Pancreas (tissue), 10 donors: Measurements from ENCODE around the gene OR9A2. TPM values are rescaled to one million over a fixed set of nuclear protein-coding genes. Genes with fewer than 3 reads are reported as not detected.

Experiments used
- ATAC-seq, 4 donors: fragments of 200-7000 bp; cut with Tn5 transposase; one replicate each; pipeline versions ENCODE4 v1.8.0 to v1.9.1; 2020; ENCODE audit warnings: mild to moderate bottlenecking in 4 of 4, moderate library complexity in 4 of 4
- DNase-seq, 6 donors: peaks; one replicate each; pipeline ENCODE4 v3.0.0-alpha.2; 2020
- FAIRE-seq: peaks from 2 replicates; lab custom pipeline; 2012; peaks lifted over from hg19 to GRCh38; lab: Jason Lieb, UNC
- H3K27ac ChIP-seq, 4 donors: fragments of 200-600 bp; sonication (generic); 1 replicate in 3 of 4; 2 replicates in 1 of 4; pipeline versions ENCODE4 v1.5.0 to v1.8.0; 2020
- H3K27me3 ChIP-seq, 4 donors: fragments of 200-600 bp; one replicate each; pipeline ENCODE4 v1.8.0; 2021
- H3K36me3 ChIP-seq, 3 donors: fragments of 200-600 bp; sonication (generic) in 1 of 3; one replicate each; pipeline versions ENCODE4 v1.5.0 to v1.8.0; 2020 to 2021
- H3K4me1 ChIP-seq, 3 donors: fragments of 200-600 bp; one replicate each; pipeline ENCODE4 v1.8.0; 2021
- H3K4me3 ChIP-seq, 4 donors: fragments of 200-600 bp; sonication (generic) in 2 of 4; one replicate each; pipeline versions ENCODE4 v1.5.0 to v1.8.0; 2020 to 2021
- H3K9me3 ChIP-seq, 4 donors: fragments of 200-600 bp; one replicate each; pipeline ENCODE4 v1.8.0; 2021
- WGBS, 2 donors: extraction: QIAGEN DNeasy Blood & Tissue Kit; methylation state at CpG; one replicate each; pipeline ENCODE4 v1.1.7; 2013; 5-methylcytosine and 5-hydroxymethylcytosine counted together
- intact Hi-C, 3 donors: fragments of 100-400 bp; cut with DNase I; formaldehyde crosslinking; loops; one replicate each; pipeline versions ENCODE4 v1.11.1 to v1.14.2; 2022
- polyA plus RNA-seq, 2 donors: library from polyadenylated mRNA; stranded (reverse); fragments of 200-250 nt; gene quantifications; one replicate each; pipeline ENCODE4 v1.2.3, GENCODE V29; 2013
- total RNA-seq, 6 donors: library from RNA; stranded (reverse); fragmentation: NEBNext Ultra II Directional in 4 of 6; extraction: Animal tissue kit (Norgen Biotek cat#: 25700) in 4 of 6; gene quantifications; one replicate each; pipeline versions ENCODE4 v1.2.1 to v1.2.4, GENCODE V29; 2021 to 2023
- TF ChIP-seq, protein P1 (sequence below), 4 donors: fragments of 200-600 bp; sonication (generic) in 3 of 4; IDR thresholded peaks; one replicate each; pipeline versions ENCODE4 v1.5.0 to v1.8.0; 2021; ENCODE audit warnings: antibody characterized with exemption in 4 of 4
- donor health status: healthy with polysubstance abuse.
- donor health status: DM: no; HTN: no; CAD: no; lungs with moderate emphysema.
- donor health status: DM: no; HTN: no; CAD: no.
- donor health status: control.
- donor health status: control.
- donor health status: Bipolar disorder and iron deficiency.
- donor health status: DM: yes; HTN: yes; CAD: no.
- donor health status: DM: no; HTN: no; CAD: no.
- donor health status: DM: no; HTN: no; CAD: no.
- donor health status: DM: yes; HTN: yes; CAD: no.

Gene OR9A2, protein sequence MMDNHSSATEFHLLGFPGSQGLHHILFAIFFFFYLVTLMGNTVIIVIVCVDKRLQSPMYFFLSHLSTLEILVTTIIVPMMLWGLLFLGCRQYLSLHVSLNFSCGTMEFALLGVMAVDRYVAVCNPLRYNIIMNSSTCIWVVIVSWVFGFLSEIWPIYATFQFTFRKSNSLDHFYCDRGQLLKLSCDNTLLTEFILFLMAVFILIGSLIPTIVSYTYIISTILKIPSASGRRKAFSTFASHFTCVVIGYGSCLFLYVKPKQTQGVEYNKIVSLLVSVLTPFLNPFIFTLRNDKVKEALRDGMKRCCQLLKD
- total RNA-seq, result not detected
- polyA plus RNA-seq, result not detected

DNA sequence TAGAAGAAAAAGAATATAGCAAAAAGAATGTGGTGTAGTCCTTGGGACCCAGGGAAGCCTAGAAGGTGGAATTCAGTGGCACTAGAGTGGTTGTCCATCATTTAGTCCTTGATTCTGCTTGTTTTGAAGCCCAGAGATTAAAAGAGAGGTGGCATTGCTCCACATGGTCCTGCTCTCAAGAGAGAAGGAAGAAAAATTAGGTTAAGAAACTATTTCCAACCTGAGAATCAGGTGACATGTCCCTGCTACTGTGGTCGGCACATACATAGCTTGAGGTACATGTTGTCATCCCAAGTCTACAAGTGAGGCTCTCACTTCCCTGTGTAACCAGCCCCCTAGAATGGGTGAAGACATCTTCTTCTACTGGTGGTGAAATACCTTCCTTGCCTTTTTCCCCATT, at the start of gene OR9A2:
Gene OR9A2, minus strand, starts transcription at position 101 of the 400 bp plus-strand sequence. Its CDS starts 0 bp downstream, at position 101.
- FAIRE-seq (no peak), DNase-seq (no peak), ATAC-seq (no peak)
- Histone ChIP-seq H3K4me3 (no peak within 1 kb of the TSS), H3K36me3 (no peaks in the 10 kb centered on the region), H3K27ac (no peak within 1 kb of the TSS), H3K4me1 (no peaks in the 10 kb centered on the region), H3K9me3 (no peaks in the 10 kb centered on the region), H3K27me3 (no peaks in the 10 kb centered on the region)
- TF ChIP-seq, protein P1, sequence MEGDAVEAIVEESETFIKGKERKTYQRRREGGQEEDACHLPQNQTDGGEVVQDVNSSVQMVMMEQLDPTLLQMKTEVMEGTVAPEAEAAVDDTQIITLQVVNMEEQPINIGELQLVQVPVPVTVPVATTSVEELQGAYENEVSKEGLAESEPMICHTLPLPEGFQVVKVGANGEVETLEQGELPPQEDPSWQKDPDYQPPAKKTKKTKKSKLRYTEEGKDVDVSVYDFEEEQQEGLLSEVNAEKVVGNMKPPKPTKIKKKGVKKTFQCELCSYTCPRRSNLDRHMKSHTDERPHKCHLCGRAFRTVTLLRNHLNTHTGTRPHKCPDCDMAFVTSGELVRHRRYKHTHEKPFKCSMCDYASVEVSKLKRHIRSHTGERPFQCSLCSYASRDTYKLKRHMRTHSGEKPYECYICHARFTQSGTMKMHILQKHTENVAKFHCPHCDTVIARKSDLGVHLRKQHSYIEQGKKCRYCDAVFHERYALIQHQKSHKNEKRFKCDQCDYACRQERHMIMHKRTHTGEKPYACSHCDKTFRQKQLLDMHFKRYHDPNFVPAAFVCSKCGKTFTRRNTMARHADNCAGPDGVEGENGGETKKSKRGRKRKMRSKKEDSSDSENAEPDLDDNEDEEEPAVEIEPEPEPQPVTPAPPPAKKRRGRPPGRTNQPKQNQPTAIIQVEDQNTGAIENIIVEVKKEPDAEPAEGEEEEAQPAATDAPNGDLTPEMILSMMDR (IDR thresholded peaks at IDR 0.05), result no peak
- WGBS, 2 donors, result 78 to 100% methylated on average over 1 of the region's 1 CpG
- intact Hi-C loops, result no loop called here

DNA sequence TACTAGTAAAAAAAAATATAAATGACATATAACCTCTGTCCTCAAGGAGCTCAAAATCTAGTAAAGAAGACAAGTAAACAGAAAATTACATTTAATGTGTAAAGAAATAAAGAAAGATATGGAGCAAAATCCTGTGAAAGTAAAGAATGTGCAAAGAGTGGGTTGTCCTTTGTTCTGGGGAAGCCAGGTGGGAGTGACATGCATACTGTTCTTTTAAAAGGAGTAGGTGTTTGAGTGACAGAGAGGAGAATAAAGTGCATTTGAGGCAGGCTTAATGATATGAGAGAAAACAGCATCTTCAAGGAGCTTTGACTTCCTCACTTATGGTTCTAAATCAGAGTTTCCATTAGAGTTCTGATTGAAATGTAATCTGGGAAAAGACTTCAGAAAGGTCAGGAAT, 47.2 kb upstream of the OR9A2 start:
- TF ChIP-seq, protein P1 (IDR thresholded peaks at IDR 0.05), result no peak
- H3K4me1 ChIP-seq, result no peaks in the 10 kb centered on the region
- H3K27ac ChIP-seq, result no peak overlapping the region
- no peaks in the 10 kb centered on the region for H3K36me3 ChIP-seq
- ATAC-seq (no peak), FAIRE-seq (no peak), DNase-seq (no peak)
- H3K9me3 ChIP-seq, result no peaks in the 10 kb centered on the region
- intact Hi-C loops, result no loop called here
- H3K4me3 ChIP-seq, result no peak overlapping the region
- no peaks in the 10 kb centered on the region for H3K27me3 ChIP-seq

DNA sequence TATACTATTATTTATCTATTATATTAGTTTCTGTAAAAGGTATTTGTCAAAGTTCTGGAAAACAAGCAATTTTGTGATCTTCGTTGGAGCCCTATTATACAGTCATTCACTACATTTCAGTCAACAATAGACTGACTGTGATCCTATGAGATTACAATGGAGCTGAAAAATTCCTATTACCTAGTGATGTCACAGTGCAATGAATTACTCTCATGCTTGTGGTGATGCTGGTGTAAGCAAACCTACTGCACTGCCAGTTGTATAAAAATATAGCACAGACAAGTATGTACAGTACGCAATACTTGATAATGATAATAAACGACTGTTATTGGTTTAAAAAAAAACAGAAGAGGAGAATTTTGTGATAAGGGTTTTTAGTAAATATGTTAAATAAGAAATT, 46.6 kb upstream of the OR9A2 start:
- FAIRE-seq (no peak), ATAC-seq (no peak), DNase-seq (no peak)
- TF ChIP-seq, protein P1 (IDR thresholded peaks at IDR 0.05), result no peak
- H3K27ac ChIP-seq, result no peak overlapping the region
- no peak overlapping the region for H3K4me3 ChIP-seq
- no peaks in the 10 kb centered on the region for H3K27me3 ChIP-seq
- 58 to 60% methylated on average over 3 of the region's 3 CpGs for WGBS, 2 donors
- H3K36me3 ChIP-seq, result no peaks in the 10 kb centered on the region
- no peaks in the 10 kb centered on the region for H3K9me3 ChIP-seq
- H3K4me1 ChIP-seq, result no peaks in the 10 kb centered on the region
- intact Hi-C loops, result no loop called here

DNA sequence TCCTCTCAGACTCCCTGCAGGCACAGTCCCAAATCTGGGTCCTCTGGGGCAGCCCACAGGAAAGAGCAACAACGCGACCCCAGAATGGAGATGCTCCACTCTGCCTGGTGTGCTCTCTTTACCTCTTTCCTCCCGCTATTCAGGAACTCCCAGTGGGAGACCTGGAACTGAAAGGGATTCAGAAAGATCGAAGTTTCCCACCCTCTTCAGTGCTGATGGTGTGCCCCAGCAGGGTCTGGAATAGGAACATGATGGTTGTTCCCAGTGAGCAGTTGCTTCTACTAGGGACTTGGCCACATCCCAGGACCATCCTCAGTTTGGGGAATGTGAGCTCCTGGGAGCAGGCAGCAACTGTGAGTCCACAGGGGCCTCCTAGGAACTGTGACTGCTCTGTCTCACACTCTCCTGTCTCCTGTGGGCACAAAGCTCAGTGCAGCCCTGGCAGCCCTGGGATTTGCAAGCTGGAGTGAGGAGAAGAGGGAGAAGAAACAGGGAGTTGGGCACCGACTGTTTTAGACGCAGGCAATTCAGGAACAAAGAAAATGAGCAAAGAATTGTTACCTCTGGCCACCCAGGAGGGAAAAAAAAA, 43.1 kb upstream of the OR9A2 start:
- FAIRE-seq (no peak), ATAC-seq (no peak), DNase-seq (no peak)
- H3K27ac ChIP-seq, result no peak overlapping the region
- H3K27me3 ChIP-seq, result no peaks in the 10 kb centered on the region
- intact Hi-C loops, result no loop called here
- no peaks in the 10 kb centered on the region for H3K9me3 ChIP-seq
- no peaks in the 10 kb centered on the region for H3K36me3 ChIP-seq
- WGBS, 2 donors, result 59 to 64% methylated on average over 6 of the region's 6 CpGs
- TF ChIP-seq, protein P1 (IDR thresholded peaks at IDR 0.05), result no peak
- no peaks in the 10 kb centered on the region for H3K4me1 ChIP-seq
- no peak overlapping the region for H3K4me3 ChIP-seq

DNA sequence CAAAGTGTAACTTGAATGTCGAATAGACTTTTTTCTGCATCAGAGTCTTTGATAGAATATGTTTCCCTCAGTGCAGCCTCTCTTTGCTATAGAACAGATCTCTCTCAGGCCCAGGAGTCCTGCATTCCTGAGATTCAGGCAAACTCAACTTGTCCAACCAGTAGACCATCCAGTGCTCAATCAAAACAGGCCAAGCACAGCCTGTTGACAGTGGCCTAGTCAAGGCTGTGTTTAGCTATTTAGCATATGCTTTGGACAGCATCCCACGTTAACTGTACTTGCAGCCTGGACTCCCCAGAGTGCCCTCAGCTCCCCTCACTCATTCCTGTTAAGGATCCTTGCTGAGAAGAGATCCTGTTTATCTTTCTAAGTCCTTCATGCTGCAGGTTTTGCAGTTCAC, 41.5 kb upstream of the OR9A2 start:
- FAIRE-seq (no peak), DNase-seq (no peak), ATAC-seq (no peak)
- Histone ChIP-seq H3K9me3 (no peaks in the 10 kb centered on the region), H3K4me1 (no peaks in the 10 kb centered on the region), H3K4me3 (no peak overlapping the region), H3K27me3 (no peaks in the 10 kb centered on the region), H3K27ac (no peak overlapping the region), H3K36me3 (no peaks in the 10 kb centered on the region)
- TF ChIP-seq, protein P1 (IDR thresholded peaks at IDR 0.05), result no peak
- WGBS, 2 donors, result 74 to 91% methylated on average over 2 of the region's 2 CpGs
- intact Hi-C loops, result no loop called here
